Measurements from ENCODE around the gene CAMTA1. TPM values are rescaled to one million over a fixed set of nuclear protein-coding genes. Genes with fewer than 3 reads are reported as not detected.

CAMTA1 gene
- total RNA-seq, 1 experiment from 2014 or later: 60.0 TPM

DNA sequence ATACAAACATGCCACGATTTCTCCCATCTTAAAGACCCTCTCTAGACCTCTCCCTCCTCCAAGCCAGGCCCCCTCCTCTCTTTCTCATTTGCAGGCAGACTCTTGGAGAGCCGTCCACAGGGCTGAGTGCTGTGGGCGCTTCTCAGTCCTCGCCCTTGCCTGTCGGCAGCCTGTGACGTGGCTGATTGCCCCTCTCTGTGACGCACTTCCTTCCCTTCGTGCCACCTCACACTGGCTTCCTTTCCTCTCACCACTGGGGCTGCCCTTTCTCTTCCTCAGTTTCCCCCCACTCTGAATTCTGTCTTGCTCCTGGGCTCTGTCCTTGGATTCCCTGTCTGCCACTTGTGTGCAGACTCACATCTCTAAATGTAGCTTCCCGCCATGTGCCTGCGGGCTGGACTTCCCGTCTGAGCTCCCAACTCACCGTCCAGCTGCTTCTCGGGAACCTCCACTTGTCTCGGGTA, 227.2 kb downstream of the CAMTA1 start:
- Histone ChIP-seq H3K36me3 (ENCODE audit: control insufficient read depth, insufficient read depth, low read length) (no peaks in the 10 kb centered on the region), H3K4me3 (ENCODE audit: low read depth, low read length) (no peak overlapping the region), H3K9me3 (no peaks in the 10 kb centered on the region), H3K27me3 (replicated peaks; ENCODE audit: control insufficient read depth, insufficient read depth, low read length) (no peaks in the 10 kb centered on the region; the same call in 1 of the 2 replicates), H3K4me1 (no peaks in the 10 kb centered on the region)
- H3K9me3 Mint-ChIP-seq (ENCODE audit: unreplicated experiment): no peaks in the 10 kb centered on the region
- H3K27me3 Mint-ChIP-seq (ENCODE audit: insufficient read depth, unreplicated experiment): peaks cover 32% of the 10 kb centered on the region
- no peak overlapping the region for H3K4me3 Mint-ChIP-seq (ENCODE audit: unreplicated experiment)
- intact Hi-C loops (cut with micrococcal nuclease; ENCODE audit: unreplicated experiment): no loop called here
- H3K27ac Mint-ChIP-seq (ENCODE audit: unreplicated experiment): no peak overlapping the region
- no TSS peak for BruUV-seq (replicated peaks)
- POLR2A ChIA-PET: no interaction called here
- H3K36me3 Mint-ChIP-seq (ENCODE audit: insufficient read depth, unreplicated experiment): no peaks in the 10 kb centered on the region
- TF ChIP-seq, protein P1, sequence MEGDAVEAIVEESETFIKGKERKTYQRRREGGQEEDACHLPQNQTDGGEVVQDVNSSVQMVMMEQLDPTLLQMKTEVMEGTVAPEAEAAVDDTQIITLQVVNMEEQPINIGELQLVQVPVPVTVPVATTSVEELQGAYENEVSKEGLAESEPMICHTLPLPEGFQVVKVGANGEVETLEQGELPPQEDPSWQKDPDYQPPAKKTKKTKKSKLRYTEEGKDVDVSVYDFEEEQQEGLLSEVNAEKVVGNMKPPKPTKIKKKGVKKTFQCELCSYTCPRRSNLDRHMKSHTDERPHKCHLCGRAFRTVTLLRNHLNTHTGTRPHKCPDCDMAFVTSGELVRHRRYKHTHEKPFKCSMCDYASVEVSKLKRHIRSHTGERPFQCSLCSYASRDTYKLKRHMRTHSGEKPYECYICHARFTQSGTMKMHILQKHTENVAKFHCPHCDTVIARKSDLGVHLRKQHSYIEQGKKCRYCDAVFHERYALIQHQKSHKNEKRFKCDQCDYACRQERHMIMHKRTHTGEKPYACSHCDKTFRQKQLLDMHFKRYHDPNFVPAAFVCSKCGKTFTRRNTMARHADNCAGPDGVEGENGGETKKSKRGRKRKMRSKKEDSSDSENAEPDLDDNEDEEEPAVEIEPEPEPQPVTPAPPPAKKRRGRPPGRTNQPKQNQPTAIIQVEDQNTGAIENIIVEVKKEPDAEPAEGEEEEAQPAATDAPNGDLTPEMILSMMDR (IDR thresholded peaks at IDR 0.05; ENCODE audit: insufficient read depth in 1 of 2, low read depth in 1 of 2, low read length in 1 of 2, severe bottlenecking in 1 of 2, unreplicated experiment in 1 of 2): no peak
- DNase-seq: no peak
- CTCF ChIA-PET: no interaction called here
- H3K4me1 Mint-ChIP-seq (ENCODE audit: low read depth, unreplicated experiment): no peaks in the 10 kb centered on the region

GRCh38 chr1:7013833-7014639, 228.8 kb downstream of the CAMTA1 start:
- TF ChIP-seq, protein P1 (IDR thresholded peaks at IDR 0.05; ENCODE audit: insufficient read depth in 1 of 2, low read depth in 1 of 2, low read length in 1 of 2, severe bottlenecking in 1 of 2, unreplicated experiment in 1 of 2): no peak
- Mint-ChIP-seq H3K4me3 (ENCODE audit: unreplicated experiment) (no peak overlapping the region), H3K9me3 (ENCODE audit: unreplicated experiment) (no peaks in the 10 kb centered on the region), H3K27ac (ENCODE audit: unreplicated experiment) (no peak overlapping the region), H3K36me3 (ENCODE audit: insufficient read depth, unreplicated experiment) (no peaks in the 10 kb centered on the region), H3K4me1 (ENCODE audit: low read depth, unreplicated experiment) (no peaks in the 10 kb centered on the region), H3K27me3 (ENCODE audit: insufficient read depth, unreplicated experiment) (peaks cover 26% of the 10 kb centered on the region)
- no peak for DNase-seq
- Histone ChIP-seq H3K9me3 (no peaks in the 10 kb centered on the region), H3K27me3 (replicated peaks; ENCODE audit: control insufficient read depth, insufficient read depth, low read length) (no peaks in the 10 kb centered on the region), H3K4me3 (ENCODE audit: low read depth, low read length) (no peak overlapping the region), H3K36me3 (ENCODE audit: control insufficient read depth, insufficient read depth, low read length) (no peaks in the 10 kb centered on the region), H3K4me1 (no peaks in the 10 kb centered on the region)
- BruUV-seq (replicated peaks): no TSS peak
- ChIA-PET POLR2A (no interaction called here), CTCF (no interaction called here)
- intact Hi-C loops (cut with micrococcal nuclease; ENCODE audit: unreplicated experiment): no loop called here

DNA sequence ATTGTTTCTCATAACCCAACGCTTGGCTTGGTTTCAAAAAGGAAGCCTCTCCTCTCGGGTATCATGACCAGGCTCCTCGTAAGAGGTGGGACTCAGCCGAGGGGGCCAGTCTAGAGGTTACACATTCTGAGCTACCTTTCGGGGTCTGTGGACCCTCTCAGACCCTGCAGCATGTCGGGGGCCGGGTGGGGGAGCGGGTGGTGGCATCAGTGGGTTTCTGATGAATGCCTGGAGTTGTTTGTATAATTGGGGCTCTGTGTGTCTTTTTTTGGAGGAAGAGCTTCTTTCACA, 229.3 kb downstream of the CAMTA1 start:
- intact Hi-C loops (cut with micrococcal nuclease; ENCODE audit: unreplicated experiment): no loop called here
- CTCF ChIA-PET: no interaction called here
- H3K27me3 ChIP-seq (replicated peaks; ENCODE audit: control insufficient read depth, insufficient read depth, low read length): no peaks in the 10 kb centered on the region; the same call in 1 of the 2 replicates

More for the DNA sequence above, 229.3 kb downstream of the CAMTA1 start:
- H3K9me3 Mint-ChIP-seq (ENCODE audit: unreplicated experiment): no peaks in the 10 kb centered on the region
- no peak overlapping the region for H3K4me3 Mint-ChIP-seq (ENCODE audit: unreplicated experiment)
- POLR2A ChIA-PET: no interaction called here
- no TSS peak for BruUV-seq (replicated peaks)
- peaks cover 26% of the 10 kb centered on the region for H3K27me3 Mint-ChIP-seq (ENCODE audit: insufficient read depth, unreplicated experiment)
- DNase-seq: no peak
- no peaks in the 10 kb centered on the region for H3K36me3 Mint-ChIP-seq (ENCODE audit: insufficient read depth, unreplicated experiment)
- no peaks in the 10 kb centered on the region for H3K4me1 Mint-ChIP-seq (ENCODE audit: low read depth, unreplicated experiment)
- Histone ChIP-seq H3K9me3 (no peaks in the 10 kb centered on the region), H3K4me3 (ENCODE audit: low read depth, low read length) (no peak overlapping the region), H3K36me3 (ENCODE audit: control insufficient read depth, insufficient read depth, low read length) (no peaks in the 10 kb centered on the region), H3K4me1 (no peaks in the 10 kb centered on the region)
- TF ChIP-seq, protein P1 (IDR thresholded peaks at IDR 0.05; ENCODE audit: insufficient read depth in 1 of 2, low read depth in 1 of 2, low read length in 1 of 2, severe bottlenecking in 1 of 2, unreplicated experiment in 1 of 2): no peak
- H3K27ac Mint-ChIP-seq (ENCODE audit: unreplicated experiment): no peak overlapping the region
